T follicular helper cell (primary cell): ENCODE results near the gene FAM114A1.
"Not testable (repeated sequence)": the region's sequence is repeated elsewhere in the genome, so short reads cannot be mapped to it uniquely, and the experiment has no call there.

Experiments used
- DNase-seq: peaks from one replicate; pipeline ENCODE4 v3.0.0-alpha.2; 2020; ENCODE audit warnings: low read depth

FAM114A1 gene

GRCh38 chr4:38904090-38904666 is 36.6 kb downstream of the FAM114A1 start:
- DNase-seq: no peak

- no peak for DNase-seq
These were observed 37.1 kb downstream of the FAM114A1 start for GRCh38 chr4:38904682-38905081.

GRCh38 chr4:38905652-38906385 is 38.2 kb downstream of the FAM114A1 start:
- DNase-seq: no peak

GRCh38 chr4:38907696-38908270 is 40.2 kb downstream of the FAM114A1 start:
- no peak for DNase-seq

- no peak for DNase-seq
These were observed 41.4 kb downstream of the FAM114A1 start for GRCh38 chr4:38909015-38909414.

- DNase-seq: no peak
These were observed 43.7 kb downstream of the FAM114A1 start for GRCh38 chr4:38911257-38911656.

GRCh38 chr4:38914854-38915253 is 47.2 kb downstream of the FAM114A1 start:
- DNase-seq: no peak

- DNase-seq: not testable (repeated sequence)
These were observed 48.7 kb downstream of the FAM114A1 start for GRCh38 chr4:38916267-38916666.

GRCh38 chr4:38917481-38918025 is 49.9 kb downstream of the FAM114A1 start:
- no peak for DNase-seq

- no peak for DNase-seq
These were observed 51.9 kb downstream of the FAM114A1 start for GRCh38 chr4:38919494-38919893.

- no peak for DNase-seq
These were observed 52.6 kb downstream of the FAM114A1 start for GRCh38 chr4:38920186-38920585.

GRCh38 chr4:38920677-38921076 is 53.1 kb downstream of the FAM114A1 start:
- DNase-seq: no peak

GRCh38 chr4:38921151-38921550 is 53.5 kb downstream of the FAM114A1 start:
- no peak for DNase-seq

GRCh38 chr4:38923746-38924145 is 56.1 kb downstream of the FAM114A1 start:
- no peak for DNase-seq

GRCh38 chr4:38924353-38924752 is 56.7 kb downstream of the FAM114A1 start:
- no peak for DNase-seq

- DNase-seq: no peak
These were observed 58.1 kb downstream of the FAM114A1 start for GRCh38 chr4:38925492-38926413.

- DNase-seq: no peak
These were observed 59.3 kb downstream of the FAM114A1 start for GRCh38 chr4:38926896-38927295.

- no peak for DNase-seq
These were observed 61.0 kb downstream of the FAM114A1 start for GRCh38 chr4:38928568-38928967.

- no peak for DNase-seq
These were observed 61.4 kb downstream of the FAM114A1 start for GRCh38 chr4:38928974-38929373.

GRCh38 chr4:38930204-38930603 is 62.6 kb downstream of the FAM114A1 start:
- no peak for DNase-seq

GRCh38 chr4:38930707-38931106 is 63.1 kb downstream of the FAM114A1 start:
- DNase-seq: no peak

GRCh38 chr4:38931125-38931524 is 63.5 kb downstream of the FAM114A1 start:
- no peak for DNase-seq
